H1 (cell line): ENCODE results near the gene P4HB. TPM values are rescaled to one million over a fixed set of nuclear protein-coding genes. Genes with fewer than 3 reads are reported as not detected.

Experiments
- CTCF ChIA-PET: fragments of 300-600 bp; sonication (Branson Sonifier 250); formaldehyde crosslinking; loops from one replicate; lab custom pipeline; 2021; ENCODE audit not compliant: partially characterized antibody; lab: Charles Lee
- POLR2A ChIA-PET: fragments of 300-600 bp; sonication (Branson Sonifier 250); formaldehyde crosslinking; loops from one replicate; lab custom pipeline; 2021; ENCODE audit warnings: inconsistent platforms; ENCODE audit not compliant: partially characterized antibody; lab: Charles Lee
- DNase-seq, 2 experiments: peaks; one replicate each; pipeline versions ENCODE4 v3.0.0 to v3.0.0-alpha.2; 2010 to 2022; ENCODE audit warnings: low spot score in 2 of 2, low read depth in 1 of 2, mixed read lengths in 1 of 2
- FAIRE-seq: peaks from 2 replicates; lab custom pipeline; 2011; peaks lifted over from hg19 to GRCh38; lab: Jason Lieb, UNC
- H2AFZ ChIP-seq: 2 replicates; pipeline ENCODE4 v1.8.1; 2012; ENCODE audit warnings: low read length, inconsistent platforms
- H2AK5ac ChIP-seq: 2 replicates; pipeline ENCODE4 v1.6.1; 2013; ENCODE audit warnings: low read depth, low read length
- H2BK120ac ChIP-seq: replicated peaks from 2 replicates; pipeline ENCODE3; 2013; ENCODE audit warnings: low read depth, low read length, inconsistent platforms
- H2BK12ac ChIP-seq: 2 replicates; pipeline ENCODE4 v1.6.1; 2013; ENCODE audit warnings: low read depth, low read length
- H2BK15ac ChIP-seq: 2 replicates; pipeline ENCODE4 v1.6.1; 2013; ENCODE audit warnings: low read length
- H2BK20ac ChIP-seq: 2 replicates; pipeline ENCODE4 v1.6.1; 2013; ENCODE audit warnings: low read length
- H2BK5ac ChIP-seq: 2 replicates; pipeline ENCODE4 v1.6.1; 2013; ENCODE audit warnings: low read depth, low read length
- H3K14ac ChIP-seq: 2 replicates; pipeline ENCODE4 v1.6.1; 2013; ENCODE audit warnings: inconsistent platforms; ENCODE audit not compliant: insufficient read length
- H3K18ac ChIP-seq: 2 replicates; pipeline ENCODE4 v1.6.1; 2013; ENCODE audit warnings: low read length; ENCODE audit errors: extremely low read depth
- H3K23ac ChIP-seq: 2 replicates; pipeline ENCODE4 v1.6.1; 2013; ENCODE audit warnings: inconsistent platforms; ENCODE audit not compliant: insufficient read length
- H3K23me2 ChIP-seq: 2 replicates; pipeline ENCODE4 v1.6.1; 2013; ENCODE audit warnings: low read depth, low read length
- H3K27ac ChIP-seq: 2 replicates; pipeline ENCODE4 v1.6.1; 2011; ENCODE audit warnings: low read depth, low read length, inconsistent platforms
- H3K27me3 ChIP-seq, 4 experiments: replicated peaks in 1 of 4; 1 replicate in 1 of 4; 2 replicates in 3 of 4; pipeline versions ENCODE4 v1.6.1 to v1.8.1; 2011 to 2013; ENCODE audit warnings: low read length in 3 of 4, mild to moderate bottlenecking in 3 of 4, inconsistent platforms in 2 of 4, mixed read lengths in 2 of 4, moderate library complexity in 1 of 4; ENCODE audit not compliant: control insufficient read depth in 3 of 4, insufficient read depth in 3 of 4; ENCODE audit errors: extremely low read depth in 1 of 4
- H3K36me3 ChIP-seq, 4 experiments: 2 replicates each; pipeline versions ENCODE4 v1.6.1 to v1.8.1; 2011 to 2013; ENCODE audit warnings: mild to moderate bottlenecking in 4 of 4, low read length in 3 of 4, moderate library complexity in 2 of 4, control low read depth in 1 of 4, inconsistent platforms in 1 of 4; ENCODE audit not compliant: insufficient read depth in 4 of 4, control insufficient read depth in 2 of 4
- H3K4ac ChIP-seq: replicated peaks from 2 replicates; pipeline ENCODE3; 2013; ENCODE audit warnings: low read length, low read depth, mixed read lengths, inconsistent platforms; ENCODE audit not compliant: insufficient read length
- H3K4me1 ChIP-seq, 4 experiments: replicated peaks in 1 of 4; 1 replicate in 1 of 4; 2 replicates in 3 of 4; pipeline versions ENCODE4 v1.6.1 to v1.8.1; 2011 to 2013; ENCODE audit warnings: low read length in 3 of 4, inconsistent platforms in 2 of 4, mixed read lengths in 1 of 4; ENCODE audit not compliant: insufficient read depth in 4 of 4, control insufficient read depth in 3 of 4
- H3K4me2 ChIP-seq, 2 experiments: 2 replicates each; pipeline versions ENCODE4 v1.6.1 to v1.8.1; 2011 to 2013; ENCODE audit warnings: low read depth in 2 of 2, low read length in 2 of 2, control low read depth in 1 of 2, inconsistent platforms in 1 of 2, mild to moderate bottlenecking in 1 of 2; ENCODE audit not compliant: insufficient read depth in 1 of 2
- H3K4me3 ChIP-seq, 4 experiments: fragments of 200-600, 300-600 bp in 1 of 4; sonication (generic), shearing (Covaris generic), sonication (Bioruptor Twin) in 1 of 4; 2 replicates each; pipeline versions ENCODE4 v1.5.1 to v1.8.1; 2011 to 2016; ENCODE audit warnings: low read length in 4 of 4, low read depth in 3 of 4, control low read depth in 2 of 4, inconsistent platforms in 2 of 4, mild to moderate bottlenecking in 2 of 4, mixed read lengths in 1 of 4, moderate library complexity in 1 of 4; ENCODE audit not compliant: insufficient read depth in 2 of 4; ENCODE audit errors: extremely low read depth in 1 of 4
- H3K56ac ChIP-seq: replicated peaks from 2 replicates; pipeline ENCODE3; 2013; ENCODE audit warnings: low read depth, mild to moderate bottlenecking, mixed read lengths, low read length, inconsistent platforms; ENCODE audit not compliant: insufficient read length
- H3K79me1 ChIP-seq: 2 replicates; pipeline ENCODE4 v1.6.1; 2013; ENCODE audit warnings: low read depth, low read length, control low read depth
- H3K79me2 ChIP-seq, 2 experiments: 2 replicates each; pipeline versions ENCODE4 v1.6.1 to v1.8.1; 2012 to 2013; ENCODE audit warnings: low read length in 2 of 2, mild to moderate bottlenecking in 2 of 2, inconsistent platforms in 1 of 2; ENCODE audit not compliant: insufficient read depth in 2 of 2, control insufficient read depth in 1 of 2
- H3K9ac ChIP-seq, 4 experiments: replicated peaks in 1 of 4; 1 replicate in 1 of 4; 2 replicates in 3 of 4; pipeline versions ENCODE4 v1.6.1 to v1.8.1; 2011 to 2013; ENCODE audit warnings: low read depth in 3 of 4, low read length in 3 of 4, control low read depth in 2 of 4, mild to moderate bottlenecking in 2 of 4, moderate library complexity in 2 of 4, inconsistent platforms in 1 of 4; ENCODE audit errors: extremely low read depth in 1 of 4
- H3K9me3 ChIP-seq, 2 experiments: 2 replicates each; pipeline versions ENCODE4 v1.6.1 to v1.8.1; 2012 to 2013; ENCODE audit warnings: mild to moderate bottlenecking in 2 of 2, moderate library complexity in 2 of 2, control low read depth in 1 of 2, inconsistent platforms in 1 of 2, low read depth in 1 of 2, low read length in 1 of 2, mixed read lengths in 1 of 2; ENCODE audit not compliant: insufficient read depth in 2 of 2
- H4K20me1 ChIP-seq, 2 experiments: replicated peaks in 1 of 2; 2 replicates each; pipeline versions ENCODE3 to v1.8.1; 2011 to 2013; ENCODE audit warnings: inconsistent platforms in 2 of 2, low read length in 2 of 2, mild to moderate bottlenecking in 1 of 2; ENCODE audit not compliant: insufficient read depth in 2 of 2, control insufficient read depth in 1 of 2
- H4K5ac ChIP-seq: 2 replicates; pipeline ENCODE4 v1.6.1; 2013; ENCODE audit warnings: low read length, low read depth, mixed read lengths, inconsistent platforms; ENCODE audit not compliant: insufficient read length
- H4K8ac ChIP-seq: 2 replicates; pipeline ENCODE4 v1.8.0; 2013; ENCODE audit warnings: mild to moderate bottlenecking, moderate library complexity, low read length, inconsistent platforms; ENCODE audit not compliant: insufficient read depth; ENCODE audit errors: extremely low read depth
- H4K91ac ChIP-seq: replicated peaks from 2 replicates; pipeline ENCODE3; 2013; ENCODE audit warnings: low read length, mixed read lengths, inconsistent platforms; ENCODE audit not compliant: insufficient read length
- JUND ChIP-seq: IDR thresholded peaks from 2 replicates; pipeline ENCODE4 v1.6.1; 2011; ENCODE audit warnings: mild to moderate bottlenecking, improper control_type of control experiment, low read length
- MAFK ChIP-seq: IDR thresholded peaks from 2 replicates; pipeline ENCODE4 v1.6.1; 2012; ENCODE audit warnings: low read depth, mild to moderate bottlenecking, improper control_type of control experiment, low read length
- POU5F1 ChIP-seq: IDR thresholded peaks from 2 replicates; pipeline ENCODE4 v1.6.1; 2011; ENCODE audit warnings: low read depth, mild to moderate bottlenecking, low read length, moderate library complexity
- RNF2 ChIP-seq: fragments of 200-900, 300-1000 bp; sonication (generic); IDR thresholded peaks from 2 replicates; pipeline ENCODE4 v1.7.1; 2016; ENCODE audit warnings: borderline replicate concordance, low read depth, mild to moderate bottlenecking, antibody characterized with exemption, low read length; ENCODE audit not compliant: poor library complexity, severe bottlenecking; ENCODE audit errors: missing control alignments
- SP2 ChIP-seq: IDR thresholded peaks from 2 replicates; pipeline ENCODE4 v1.6.1; 2012; ENCODE audit warnings: mild to moderate bottlenecking, low read length, inconsistent platforms
- SP4 ChIP-seq: IDR thresholded peaks from 2 replicates; pipeline ENCODE4 v1.6.1; 2012; ENCODE audit warnings: low read length, inconsistent platforms
- TEAD4 ChIP-seq: IDR thresholded peaks from 2 replicates; pipeline ENCODE4 v1.6.1; 2012; ENCODE audit warnings: low read depth, low read length, inconsistent platforms, mixed read lengths
- WGBS, 2 experiments: shearing (Covaris generic) in 1 of 2; methylation state at CpG; one replicate each; pipeline versions ENCODE4 v1.1.6 to v1.1.7; 2013 to 2015; ENCODE audit warnings: low lambda C conversion rate in 2 of 2, mixed read lengths in 2 of 2, inconsistent platforms in 1 of 2, low coverage in 1 of 2, missing lambda C conversion rate in 1 of 2; ENCODE audit not compliant: insufficient replicate concordance in 2 of 2, insufficient coverage in 1 of 2, insufficient read length in 1 of 2; ENCODE audit errors: extremely low coverage in 1 of 2, missing lambda C conversion rate in 1 of 2; 5-methylcytosine and 5-hydroxymethylcytosine counted together
- polyA plus RNA-seq, 7 experiments: library from polyadenylated mRNA; depleted of rRNA in 3 of 7; stranded (reverse) in 5 of 7; unstranded in 2 of 7; fragments of >200 nt in 5 of 7; fragments of 200-250 nt in 2 of 7; gene quantifications; 1 replicate in 5 of 7; 2 replicates in 1 of 7; 4 replicates in 1 of 7; pipeline versions ENCODE4 v1.2.1 to v1.2.3, GENCODE V29; 2011 to 2013; ENCODE audit warnings: missing spikeins in 2 of 7, mixed read lengths in 2 of 7
- total RNA-seq: library from RNA; stranded (reverse); fragmentation: NEBNext Ultra II Directional; extraction: Animal tissue kit (Norgen Biotek cat#: 25700); gene quantifications from 2 replicates; pipeline ENCODE4 v1.2.1, GENCODE V29; 2021
- TF ChIP-seq, protein P1 (sequence below): IDR thresholded peaks from 2 replicates; pipeline ENCODE4 v1.6.1; 2012; ENCODE audit warnings: inconsistent platforms

P4HB gene
- total and polyA plus RNA-seq, 2 of the 8 experiments (the other 6 are each of a cell fraction or from before 2014, with no cell fraction given): 41.4 to 379 TPM

DNA sequence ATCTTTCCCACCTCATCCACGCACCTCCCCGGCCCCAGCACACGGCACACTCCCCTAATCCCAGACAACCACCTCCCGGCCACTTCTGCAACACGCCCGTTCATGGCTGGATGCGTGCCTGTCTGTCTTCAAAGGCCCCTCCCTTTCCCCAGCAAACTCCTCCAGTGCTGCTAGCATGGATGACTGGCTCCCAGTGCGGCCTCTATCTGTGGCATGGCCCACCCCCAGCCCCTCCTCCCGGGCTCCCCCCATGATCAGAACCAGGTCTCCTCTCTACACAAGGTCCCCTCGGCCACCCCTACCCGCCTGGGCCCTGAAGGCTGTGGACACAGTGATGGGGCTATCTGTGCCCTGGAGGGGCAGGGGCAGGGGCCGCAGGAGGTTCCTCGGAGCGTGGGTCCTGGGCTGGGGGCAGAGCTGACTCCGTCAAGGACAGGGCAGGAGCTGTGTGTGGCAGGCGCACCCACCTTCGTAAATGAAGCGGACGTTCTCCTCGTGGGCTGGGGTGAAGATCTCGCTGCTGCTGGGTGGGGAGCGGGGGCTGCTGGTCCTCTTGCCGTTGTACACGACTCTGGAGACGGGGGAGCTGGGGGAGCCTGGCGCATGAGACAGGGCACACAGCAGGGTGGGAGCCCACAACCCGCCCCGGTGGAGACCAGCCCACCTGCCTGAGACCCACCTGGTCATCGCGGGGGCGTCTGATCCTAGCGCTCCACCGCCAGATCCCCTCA, 36.4 kb downstream of the P4HB start:
- Histone ChIP-seq H3K4me1 (peaks cover 0 to 16% (median 9%) of the 10 kb centered on the region in 4 experiments; a peak in 5 of 7 replicates), H4K8ac (no peak overlapping the region), H2BK120ac (no peak overlapping the region), H3K79me2 (peaks cover 0 to 3% of the 10 kb centered on the region in 2 experiments; a peak in 1 of 4 replicates), H3K27ac (no peak overlapping the region), H3K9me3 (no peaks in the 10 kb centered on the region), H3K4me2 (no peak overlapping the region), H3K23ac (no peak overlapping the region), H3K18ac (no peak overlapping the region), H2BK5ac (no peak overlapping the region), H3K14ac (no peak overlapping the region), H3K23me2 (no peaks in the 10 kb centered on the region), H2AFZ (no peak overlapping the region), H4K20me1 (peaks cover 4 to 13% of the 10 kb centered on the region in 2 experiments), H4K5ac (no peak overlapping the region), H2BK15ac (no peak overlapping the region), H2BK12ac (no peak overlapping the region), H3K9ac (0 out of 7 replicates have a peak overlapping the region, but pooled peaks of 1 of the 4 experiments have one; percentile 3), H3K4me3 (no peak overlapping the region), H3K79me1 (peaks cover 2% of the 10 kb centered on the region; the same call in 1 of the 2 replicates), H3K27me3 (no peaks in the 10 kb centered on the region), H3K4ac (no peak overlapping the region), H2BK20ac (no peak overlapping the region), H3K56ac (no peak overlapping the region), H2AK5ac (no peak overlapping the region), H4K91ac (no peak overlapping the region), H3K36me3 (no peaks in the 10 kb centered on the region)
- ChIA-PET CTCF (interaction anchor here (1.5 kb wide), 1 partner anchor 13 kb away, joined by 5 read pairs; no protein-coding TSS in a partner anchor), POLR2A (interaction anchor here (1.3 to 2.2 kb wide), 4 partner anchors 10 to 18 kb away, joined by 3 to 9 read pairs (median 4); partner anchors contain the start of gene MCRIP1)
- DNase-seq (no peak), FAIRE-seq (no peak)
- TF ChIP-seq RNF2: no peak
- no peak for TF ChIP-seq TEAD4
- no peak for TF ChIP-seq SP4
- TF ChIP-seq SP2: no peak
- no peak for TF ChIP-seq POU5F1
- TF ChIP-seq JUND: no peak
- no peak for TF ChIP-seq MAFK
- TF ChIP-seq, protein P1, sequence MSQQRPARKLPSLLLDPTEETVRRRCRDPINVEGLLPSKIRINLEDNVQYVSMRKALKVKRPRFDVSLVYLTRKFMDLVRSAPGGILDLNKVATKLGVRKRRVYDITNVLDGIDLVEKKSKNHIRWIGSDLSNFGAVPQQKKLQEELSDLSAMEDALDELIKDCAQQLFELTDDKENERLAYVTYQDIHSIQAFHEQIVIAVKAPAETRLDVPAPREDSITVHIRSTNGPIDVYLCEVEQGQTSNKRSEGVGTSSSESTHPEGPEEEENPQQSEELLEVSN: no peak
- 93% methylated on average over 29 of the region's 33 CpGs; no CpG with 5 or more reads in 1 of the 2 experiments for WGBS, 2 experiments
